Astrocyte (in vitro differentiated cells and primary cell): Measurements from ENCODE around the gene CERS4. TPM values are rescaled to one million over a fixed set of nuclear protein-coding genes. Genes with fewer than 3 reads are reported as not detected.

Experiments
- DNase-seq: peaks from one replicate; pipeline ENCODE4 v3.0.0-alpha.2; 2010; ENCODE audit warnings: low read depth
- FAIRE-seq: peaks from 2 replicates; lab custom pipeline; 2011; peaks lifted over from hg19 to GRCh38; lab: Jason Lieb, UNC
- H2AFZ ChIP-seq: 2 replicates; pipeline ENCODE4 v1.6.0; 2012; ENCODE audit warnings: low read depth, low read length, inconsistent platforms
- H3K27ac ChIP-seq: 2 replicates; pipeline ENCODE4 v1.5.1; 2011; ENCODE audit warnings: low read depth, low read length, inconsistent platforms
- H3K27me3 ChIP-seq: 2 replicates; pipeline ENCODE4 v1.6.0; 2011; ENCODE audit warnings: low read length, inconsistent platforms; ENCODE audit not compliant: insufficient read depth
- H3K36me3 ChIP-seq: 2 replicates; pipeline ENCODE4 v1.5.1; 2011; ENCODE audit warnings: low read length, inconsistent platforms; ENCODE audit not compliant: insufficient read depth
- H3K4me1 ChIP-seq: 2 replicates; pipeline ENCODE4 v1.5.1; 2011; ENCODE audit warnings: low read length, inconsistent platforms; ENCODE audit not compliant: insufficient read depth
- H3K4me2 ChIP-seq: 2 replicates; pipeline ENCODE4 v1.6.0; 2012; ENCODE audit warnings: low read length, inconsistent platforms
- H3K4me3 ChIP-seq: 2 replicates; pipeline ENCODE4 v1.5.1; 2011; ENCODE audit warnings: low read depth, mild to moderate bottlenecking, low read length, inconsistent platforms; ENCODE audit not compliant: insufficient read depth
- H3K79me2 ChIP-seq: 2 replicates; pipeline ENCODE4 v1.6.0; 2012; ENCODE audit warnings: mild to moderate bottlenecking, low read length, inconsistent platforms; ENCODE audit not compliant: insufficient read depth
- H3K9ac ChIP-seq: 2 replicates; pipeline ENCODE4 v1.6.0; 2012; ENCODE audit warnings: mild to moderate bottlenecking, low read length, inconsistent platforms
- H3K9me3 ChIP-seq: 2 replicates; pipeline ENCODE4 v1.5.1; 2012; ENCODE audit warnings: low read depth, mild to moderate bottlenecking, low read length, inconsistent platforms; ENCODE audit not compliant: insufficient read depth
- H4K20me1 ChIP-seq: 2 replicates; pipeline ENCODE4 v1.6.0; 2012; ENCODE audit warnings: low read length, inconsistent platforms; ENCODE audit not compliant: insufficient read depth
- H3K27ac Mint-ChIP-seq: one replicate; pipeline ENCODE4 v1.8.0; 2021; ENCODE audit warnings: mild to moderate bottlenecking, mixed read lengths; ENCODE audit not compliant: unreplicated experiment
- H3K27me3 Mint-ChIP-seq: one replicate; pipeline ENCODE4 v1.8.0; 2021; ENCODE audit warnings: low read depth, mixed read lengths; ENCODE audit not compliant: unreplicated experiment
- H3K36me3 Mint-ChIP-seq: one replicate; pipeline ENCODE4 v1.8.0; 2021; ENCODE audit warnings: low read depth, mixed read lengths; ENCODE audit not compliant: unreplicated experiment
- H3K4me1 Mint-ChIP-seq: one replicate; pipeline ENCODE4 v1.8.0; 2021; ENCODE audit warnings: low read depth, mixed read lengths; ENCODE audit not compliant: unreplicated experiment
- H3K4me3 Mint-ChIP-seq: one replicate; pipeline ENCODE4 v1.8.0; 2021; ENCODE audit warnings: mild to moderate bottlenecking, moderate library complexity, mixed read lengths; ENCODE audit not compliant: unreplicated experiment
- H3K9me3 Mint-ChIP-seq: one replicate; pipeline ENCODE4 v1.8.0; 2021; ENCODE audit warnings: mild to moderate bottlenecking, mixed read lengths; ENCODE audit not compliant: unreplicated experiment
- CTCF ChIP-seq: IDR thresholded peaks from 2 replicates; pipeline ENCODE4 v1.5.1; 2011; ENCODE audit warnings: low read depth, mild to moderate bottlenecking, inconsistent platforms, low read length, moderate library complexity; ENCODE audit not compliant: insufficient read depth
- EZH2 ChIP-seq: IDR thresholded peaks from 2 replicates; pipeline ENCODE4 v1.6.1; 2012; ENCODE audit warnings: mild to moderate bottlenecking, low read length, inconsistent platforms; ENCODE audit not compliant: insufficient read depth
- total RNA-seq: library from RNA; stranded (reverse); gene quantifications from 2 replicates; pipeline ENCODE4 v1.2.1, GENCODE V29; 2021

The CERS4 gene
- total RNA-seq, 1 donor from 2014 or later = 15.7 TPM

GRCh38 chr19:8210421-8211101 lies 1.4 kb downstream of the CERS4 start:
- peak overlapping the region; percentile 95 for H3K4me3 Mint-ChIP-seq
- no peaks in the 10 kb centered on the region for H3K9me3 Mint-ChIP-seq
- H3K4me2 ChIP-seq = peak overlapping the region; percentile 65
- FAIRE-seq = no peak
- H3K36me3 Mint-ChIP-seq = peaks cover 4% of the 10 kb centered on the region
- peaks cover 6% of the 10 kb centered on the region for H3K4me1 Mint-ChIP-seq
- DNase-seq = no peak
- no peak overlapping the region for H3K4me3 ChIP-seq
- H3K27me3 ChIP-seq = peaks cover 4% of the 10 kb centered on the region
- no peak overlapping the region for H2AFZ ChIP-seq
- H3K9me3 ChIP-seq = no peaks in the 10 kb centered on the region
- no peak for TF ChIP-seq EZH2
- no peaks in the 10 kb centered on the region for H3K79me2 ChIP-seq
- no peaks in the 10 kb centered on the region for H3K4me1 ChIP-seq
- peaks cover 17% of the 10 kb centered on the region for H3K27me3 Mint-ChIP-seq
- no peak overlapping the region for H3K27ac ChIP-seq
- no peaks in the 10 kb centered on the region for H3K36me3 ChIP-seq
- peak overlapping the region; percentile 83 for H3K27ac Mint-ChIP-seq
- H4K20me1 ChIP-seq = no peaks in the 10 kb centered on the region
- H3K9ac ChIP-seq = no peak overlapping the region

GRCh38 chr19:8212212-8212611 lies 3.0 kb downstream of the CERS4 start:
- Histone ChIP-seq H3K36me3 (no peaks in the 10 kb centered on the region), H3K4me1 (no peaks in the 10 kb centered on the region), H3K4me2 (no peak overlapping the region), H3K79me2 (no peaks in the 10 kb centered on the region), H3K27ac (no peak overlapping the region), H2AFZ (no peak overlapping the region), H3K4me3 (no peak overlapping the region), H3K9me3 (no peaks in the 10 kb centered on the region), H4K20me1 (no peaks in the 10 kb centered on the region), H3K27me3 (peaks cover 4% of the 10 kb centered on the region), H3K9ac (no peak overlapping the region)
- peaks cover 14% of the 10 kb centered on the region for H3K27me3 Mint-ChIP-seq
- no peak for DNase-seq
- H3K4me1 Mint-ChIP-seq = peaks cover 6% of the 10 kb centered on the region
- H3K4me3 Mint-ChIP-seq = no peak overlapping the region
- FAIRE-seq = no peak
- TF ChIP-seq CTCF = no peak
- TF ChIP-seq EZH2 = no peak
- H3K9me3 Mint-ChIP-seq = no peaks in the 10 kb centered on the region
- H3K36me3 Mint-ChIP-seq = peaks cover 5% of the 10 kb centered on the region
- peak overlapping the region; percentile 20 for H3K27ac Mint-ChIP-seq

- Mint-ChIP-seq H3K4me1 (peaks cover 6% of the 10 kb centered on the region), H3K27ac (peak overlapping the region; percentile 81), H3K36me3 (peaks cover 5% of the 10 kb centered on the region), H3K4me3 (no peak overlapping the region), H3K27me3 (peaks cover 14% of the 10 kb centered on the region), H3K9me3 (no peaks in the 10 kb centered on the region)
- TF ChIP-seq CTCF (no peak), EZH2 (no peak)
- Histone ChIP-seq H3K4me1 (no peaks in the 10 kb centered on the region), H3K36me3 (no peaks in the 10 kb centered on the region), H3K4me3 (no peak overlapping the region), H3K4me2 (no peak overlapping the region), H2AFZ (no peak overlapping the region), H3K27ac (no peak overlapping the region), H3K9me3 (no peaks in the 10 kb centered on the region), H4K20me1 (no peaks in the 10 kb centered on the region), H3K9ac (no peak overlapping the region), H3K27me3 (peaks cover 4% of the 10 kb centered on the region), H3K79me2 (no peaks in the 10 kb centered on the region)
- no peak for FAIRE-seq
- no peak for DNase-seq
Observed at GRCh38 chr19:8212916-8213315, 3.7 kb downstream of the CERS4 start.
